Neural progenitor cell (in vitro differentiated cells): ENCODE results near the gene GANC.

ENCODE experiments used
- CTCF ChIP-seq: fragments of 200-600 bp; sonication (generic); IDR thresholded peaks from 2 replicates; pipeline ENCODE4 v1.5.1; 2017; ENCODE audit warnings: antibody characterized with exemption, mild to moderate bottlenecking
- EZH2 ChIP-seq: fragments of 200-600 bp; sonication (generic); IDR thresholded peaks from 2 replicates; pipeline ENCODE4 v1.6.1; 2017; ENCODE audit warnings: antibody characterized with exemption, mild to moderate bottlenecking, moderate library complexity

- no peak for TF ChIP-seq CTCF
- TF ChIP-seq EZH2, result no peak
Measured at GRCh38 chr15:42274702-42274989, 1.6 kb downstream of the GANC start.
